ENCODE measurements around the gene CREBBP. TPM values are rescaled to one million over a fixed set of nuclear protein-coding genes. Genes with fewer than 3 reads are reported as not detected.

Gene CREBBP
- total RNA-seq, 4 donors from 2014 or later, result 58.5 to 146 (median 65.6) TPM

GRCh38 chr16:3737181-3737580 is 143.3 kb downstream of the CREBBP start:
- intact Hi-C loops (cut with DNase I; ENCODE audit: low total_unique reads), result no loop called here
- Histone ChIP-seq H3K9me3 (no peaks in the 10 kb centered on the region), H3K4me3 (no peak overlapping the region), H3K27me3 (no peaks in the 10 kb centered on the region), H3K36me3 (no peaks in the 10 kb centered on the region), H3K4me1 (no peaks in the 10 kb centered on the region), H3K27ac (no peak overlapping the region)
- no peak for DNase-seq
- TF ChIP-seq POLR2A (IDR thresholded peaks at IDR 0.05) (no peak), CTCF (IDR thresholded peaks at IDR 0.05) (no peak)

GRCh38 chr16:3736116-3736515 is 144.4 kb downstream of the CREBBP start:
- Histone ChIP-seq H3K27me3 (no peaks in the 10 kb centered on the region), H3K4me3 (no peak overlapping the region), H3K4me1 (no peaks in the 10 kb centered on the region), H3K9me3 (no peaks in the 10 kb centered on the region), H3K36me3 (no peaks in the 10 kb centered on the region), H3K27ac (no peak overlapping the region)
- TF ChIP-seq CTCF (IDR thresholded peaks at IDR 0.05) (no peak), POLR2A (IDR thresholded peaks at IDR 0.05) (no peak)
- intact Hi-C loops (cut with DNase I; ENCODE audit: low total_unique reads), result no loop called here
- DNase-seq, result no peak

GRCh38 chr16:3735541-3735940 is 145.0 kb downstream of the CREBBP start:
- H3K27ac ChIP-seq, result no peak overlapping the region
- intact Hi-C loops (cut with DNase I; ENCODE audit: low total_unique reads), result no loop called here
- H3K27me3 ChIP-seq, result no peaks in the 10 kb centered on the region
- H3K36me3 ChIP-seq, result no peaks in the 10 kb centered on the region
- H3K4me3 ChIP-seq, result no peak overlapping the region
- no peaks in the 10 kb centered on the region for H3K9me3 ChIP-seq
- TF ChIP-seq POLR2A (IDR thresholded peaks at IDR 0.05), result no peak
- no peak for TF ChIP-seq CTCF (IDR thresholded peaks at IDR 0.05)
- H3K4me1 ChIP-seq, result no peaks in the 10 kb centered on the region
- no peak for DNase-seq

GRCh38 chr16:3734758-3735221 is 145.7 kb downstream of the CREBBP start:
- intact Hi-C loops (cut with DNase I; ENCODE audit: low total_unique reads), result no loop called here
- Histone ChIP-seq H3K36me3 (no peaks in the 10 kb centered on the region), H3K4me1 (no peaks in the 10 kb centered on the region), H3K27ac (no peak overlapping the region), H3K4me3 (no peak overlapping the region), H3K27me3 (no peaks in the 10 kb centered on the region), H3K9me3 (no peaks in the 10 kb centered on the region)
- no peak for DNase-seq
- TF ChIP-seq CTCF (IDR thresholded peaks at IDR 0.05), result no peak
- no peak for TF ChIP-seq POLR2A (IDR thresholded peaks at IDR 0.05)

GRCh38 chr16:3734084-3734757 is 146.3 kb downstream of the CREBBP start:
- H3K27me3 ChIP-seq, result no peaks in the 10 kb centered on the region
- no peak for DNase-seq
- H3K4me1 ChIP-seq, result no peaks in the 10 kb centered on the region
- intact Hi-C loops (cut with DNase I; ENCODE audit: low total_unique reads), result no loop called here
- H3K4me3 ChIP-seq, result no peak overlapping the region
- no peaks in the 10 kb centered on the region for H3K36me3 ChIP-seq
- no peaks in the 10 kb centered on the region for H3K9me3 ChIP-seq
- TF ChIP-seq CTCF (IDR thresholded peaks at IDR 0.05) (no peak), POLR2A (IDR thresholded peaks at IDR 0.05) (no peak)
- H3K27ac ChIP-seq, result no peak overlapping the region
